Stimulated activated CD4-positive, alpha-beta T cell treated with anti-CD3 and anti-CD28 coated beads, Interleukin-4, amount 100 ng/mL, for 48 hours (primary cell): Measurements from ENCODE around the gene ANK2.
A peak's percentile ranks its signal among the peaks of the same experiment; 100 is the strongest.
"Not testable (repeated sequence)": the region's sequence is repeated elsewhere in the genome, so short reads cannot be mapped to it uniquely, and the experiment has no call there.

Experiments used
- DNase-seq, 2 donors: peaks; one replicate each; pipeline ENCODE4 v3.0.0-alpha.2; 2020; ENCODE audit warnings: low read depth in 2 of 2

The ANK2 gene

DNA sequence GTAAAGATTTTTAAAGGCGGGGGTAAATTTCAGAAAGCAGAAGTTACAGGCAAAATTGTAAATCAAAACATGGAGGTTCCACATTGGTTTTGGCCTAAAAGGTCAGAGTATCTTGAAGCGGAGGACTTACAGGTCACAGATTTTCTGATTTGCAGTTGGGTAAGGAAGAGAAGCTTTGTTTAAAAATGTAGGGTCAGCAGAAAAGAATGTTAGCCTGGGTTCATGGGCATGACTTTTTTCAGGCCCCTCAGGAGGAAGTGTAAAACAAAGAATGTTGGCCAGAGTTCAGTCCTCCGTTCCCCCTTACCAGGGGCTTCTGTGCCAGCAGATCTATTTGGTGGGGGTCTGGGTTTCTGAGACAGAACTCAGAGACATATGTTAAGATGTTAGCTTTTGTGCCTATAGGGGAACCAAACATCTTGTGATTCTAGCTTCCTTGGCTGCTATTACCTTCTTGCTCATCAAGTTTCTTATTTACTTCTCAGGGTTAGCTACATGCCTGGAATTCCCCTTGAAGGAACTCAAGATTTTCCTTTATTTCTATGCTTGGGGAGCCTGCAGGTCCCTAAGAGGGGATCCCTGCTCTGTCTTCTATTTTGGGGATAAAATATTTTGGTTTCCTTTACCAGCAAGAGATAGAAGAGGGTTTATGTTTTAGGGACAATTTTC, 160.3 kb downstream of the ANK2 start:
- DNase-seq = no peak

DNA sequence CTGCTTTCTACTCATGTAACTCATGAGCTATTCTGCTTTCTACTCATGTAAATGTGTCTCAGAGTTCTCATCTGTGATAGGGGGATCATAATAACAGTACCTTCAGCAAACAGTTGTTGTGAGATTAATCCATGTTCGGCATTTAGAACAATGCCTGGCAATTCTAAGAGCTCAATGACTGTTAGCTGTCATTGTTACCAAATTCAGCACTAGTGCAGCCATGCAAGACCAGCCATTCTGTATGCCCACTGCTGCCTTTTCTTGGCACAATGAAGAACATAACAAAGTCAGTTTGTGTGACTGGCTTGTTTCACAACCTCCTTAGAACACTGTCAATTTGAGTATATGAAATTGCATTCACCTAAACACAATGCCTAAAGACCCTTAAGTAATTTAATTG, 163.2 kb downstream of the ANK2 start:
- DNase-seq = no peak

DNA sequence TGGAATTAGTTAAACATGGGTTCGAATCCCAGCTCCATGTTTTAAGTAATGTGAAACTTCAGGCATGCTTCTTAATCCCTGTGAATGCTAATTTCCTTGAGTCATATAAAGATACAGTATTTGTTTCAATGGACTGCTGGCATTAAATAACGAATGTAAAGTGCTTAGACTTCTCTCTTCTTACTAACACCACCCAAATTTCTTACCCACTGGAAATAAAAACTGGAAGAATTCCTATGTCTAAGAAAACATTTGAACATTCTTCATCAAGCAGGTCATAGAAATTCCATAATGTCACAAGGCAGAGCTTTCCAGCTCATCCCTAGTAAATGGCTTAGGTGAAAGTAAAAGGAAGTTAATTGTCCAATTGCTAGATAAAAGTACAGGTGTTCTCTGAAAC, 172.5 kb downstream of the ANK2 start:
- no peak for DNase-seq

DNA sequence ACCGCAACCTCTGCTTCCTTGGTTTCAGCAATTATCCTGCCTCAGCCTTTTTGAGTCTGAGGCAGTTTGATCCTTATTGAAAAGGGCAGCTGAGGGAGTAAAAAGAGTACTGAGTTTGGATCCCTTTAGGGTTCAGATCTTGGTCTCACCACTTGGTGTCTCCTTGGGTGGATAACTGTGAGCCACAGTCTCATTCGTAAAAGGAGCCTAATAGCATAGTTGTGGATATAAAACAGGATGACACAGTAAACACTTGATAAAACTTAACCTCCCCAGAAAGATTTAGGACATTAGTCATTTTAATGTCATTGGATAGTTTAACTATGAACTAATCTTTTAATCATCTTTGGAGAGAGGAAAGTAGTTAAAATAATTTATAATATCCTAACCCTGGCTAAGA, 173.0 kb downstream of the ANK2 start:
- no peak for DNase-seq

DNA sequence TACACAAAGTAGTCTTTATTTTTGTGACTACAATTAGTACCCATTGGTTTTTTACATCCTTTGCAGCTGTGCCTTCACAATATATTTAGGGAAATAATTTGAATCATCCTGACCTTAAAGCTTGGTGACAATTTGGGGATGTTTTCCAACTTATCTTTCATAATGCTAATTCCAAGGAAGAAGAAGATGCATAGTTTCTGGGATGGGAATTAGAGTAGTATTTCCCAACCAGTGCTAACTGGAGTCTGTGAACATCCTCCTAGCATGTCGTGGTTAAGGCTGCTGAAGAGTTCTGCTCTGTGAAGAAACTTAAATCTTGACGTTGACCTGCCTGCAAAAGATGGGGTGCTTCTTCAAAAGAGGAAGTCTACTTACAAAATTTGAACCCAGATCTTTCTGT, 173.5 kb downstream of the ANK2 start:
- no peak for DNase-seq

DNA sequence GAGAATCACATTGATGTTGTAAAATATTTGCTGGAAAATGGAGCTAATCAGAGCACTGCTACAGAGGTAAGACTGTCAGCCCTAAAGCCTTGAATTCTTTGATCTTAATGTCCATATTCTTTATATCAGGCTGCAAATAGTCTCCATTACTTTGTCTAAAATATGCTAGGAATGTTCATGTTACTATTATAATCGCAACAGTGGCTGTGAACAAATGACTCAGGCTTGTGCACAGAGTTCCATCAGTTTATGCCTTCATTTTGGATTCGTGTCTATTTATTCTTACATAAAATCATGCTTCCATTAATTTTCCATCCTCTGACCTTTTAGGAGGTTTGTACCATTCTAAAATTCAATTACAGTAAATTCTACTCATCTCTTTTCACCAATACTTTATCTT, 182.7 kb downstream of the ANK2 start:
- no peak for DNase-seq

DNA sequence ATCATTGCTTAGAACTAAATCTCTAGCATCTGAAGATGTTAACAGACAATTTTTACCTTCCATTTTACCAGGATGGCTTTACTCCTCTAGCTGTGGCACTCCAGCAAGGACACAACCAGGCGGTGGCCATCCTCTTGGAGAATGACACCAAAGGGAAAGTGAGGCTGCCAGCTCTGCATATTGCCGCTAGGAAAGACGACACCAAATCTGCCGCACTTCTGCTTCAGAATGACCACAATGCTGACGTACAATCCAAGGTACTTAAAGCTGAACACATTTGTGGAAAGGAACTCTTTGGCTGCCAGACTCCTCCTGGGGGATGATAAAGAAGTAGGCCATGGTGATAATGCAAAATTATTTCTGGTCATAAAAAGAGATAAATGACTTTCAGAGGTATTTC, 187.5 kb downstream of the ANK2 start:
- no peak for DNase-seq

DNA sequence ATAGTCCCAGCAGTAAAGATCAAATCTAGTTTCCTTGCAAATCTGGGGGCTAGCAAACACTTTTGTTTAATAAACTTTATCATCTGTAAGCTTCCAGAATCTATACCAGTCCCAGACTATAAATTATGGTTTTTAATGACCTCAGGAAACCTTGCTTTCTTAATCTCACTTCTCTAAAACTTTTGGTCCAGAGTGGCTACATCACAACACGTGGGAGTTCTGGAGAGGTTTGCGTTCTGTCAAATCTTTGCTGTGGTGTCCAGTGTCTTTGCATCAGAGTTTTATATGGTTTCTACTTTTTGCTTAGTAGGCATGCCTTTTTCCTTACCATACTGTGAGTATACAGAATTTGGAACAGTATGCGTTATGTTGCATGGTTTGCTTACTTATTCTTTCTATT, 193.9 kb downstream of the ANK2 start:
- DNase-seq = no peak

DNA sequence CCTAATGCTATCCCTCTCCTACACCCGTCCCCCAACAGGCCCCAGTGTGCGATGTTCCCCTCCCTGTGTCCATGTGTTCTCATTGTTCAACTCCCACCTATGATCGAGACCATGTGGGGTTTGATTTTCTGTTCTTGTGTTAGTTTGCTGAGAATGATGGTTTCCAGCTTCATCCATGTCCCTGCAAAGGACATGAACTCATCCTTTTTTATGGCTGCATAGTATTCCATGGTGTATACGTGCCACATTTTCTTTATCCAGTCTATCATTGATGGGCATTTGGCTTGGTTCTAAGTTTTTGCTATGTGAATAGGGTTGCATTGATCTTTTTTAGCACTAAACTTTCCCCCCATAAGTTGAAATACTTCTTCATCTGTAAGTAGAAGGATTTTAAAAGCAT, 195.3 kb downstream of the ANK2 start:
- not testable (repeated sequence) for DNase-seq

DNA sequence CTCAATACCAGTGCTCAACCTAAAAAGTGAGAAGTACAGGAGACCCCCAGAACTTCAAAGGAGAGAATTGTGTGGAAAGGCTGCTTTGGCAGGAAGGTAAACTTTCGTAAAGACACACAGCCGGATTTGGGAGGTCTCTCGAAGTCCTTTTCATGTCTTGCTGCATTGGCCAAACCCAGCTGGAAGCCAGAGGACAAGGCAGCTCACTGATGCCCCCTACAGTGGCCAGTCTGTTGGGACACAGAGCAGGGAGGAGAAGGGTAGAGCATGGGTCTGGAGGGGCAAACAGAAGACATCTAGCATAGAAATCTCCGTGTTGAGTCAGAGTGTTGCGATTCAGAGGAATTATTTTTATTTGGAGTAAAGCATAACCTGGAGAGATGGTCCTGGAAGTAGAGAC, 198.9 kb downstream of the ANK2 start:
- DNase-seq = no peak

DNA sequence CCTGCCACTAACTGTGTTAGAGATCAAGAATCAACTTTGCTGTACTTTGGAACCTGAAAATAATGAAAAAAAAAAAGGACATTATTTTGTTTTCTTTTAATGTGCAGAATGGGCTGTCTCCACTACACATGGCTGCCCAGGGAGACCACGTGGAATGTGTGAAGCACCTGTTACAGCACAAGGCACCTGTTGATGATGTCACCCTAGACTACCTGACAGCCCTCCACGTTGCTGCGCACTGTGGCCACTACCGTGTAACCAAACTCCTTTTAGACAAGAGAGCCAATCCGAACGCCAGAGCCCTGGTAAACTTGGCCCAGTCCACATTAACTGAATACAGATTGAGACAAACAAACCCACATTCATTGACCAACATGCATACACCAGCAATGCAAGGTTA, 206.2 kb downstream of the ANK2 start:
- DNase-seq = no peak

DNA sequence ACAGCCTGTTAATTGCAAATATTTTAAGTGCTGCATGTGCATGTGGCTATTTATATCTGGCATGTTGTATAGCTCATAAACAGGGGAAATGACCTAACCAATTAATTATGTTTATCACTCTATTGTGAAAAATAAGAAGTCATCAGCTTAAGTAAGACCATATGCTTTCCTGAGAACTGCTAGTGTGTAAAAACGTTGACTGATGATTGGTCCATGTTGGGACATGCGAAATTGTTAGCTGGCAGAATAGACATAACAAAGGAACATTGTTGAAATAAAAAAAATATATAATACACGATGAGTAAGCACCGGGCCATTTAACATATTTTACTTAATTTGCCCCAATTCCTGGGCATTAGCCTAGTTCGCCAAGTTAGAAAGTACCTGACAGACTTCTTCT, 207.5 kb downstream of the ANK2 start:
- no peak for DNase-seq

DNA sequence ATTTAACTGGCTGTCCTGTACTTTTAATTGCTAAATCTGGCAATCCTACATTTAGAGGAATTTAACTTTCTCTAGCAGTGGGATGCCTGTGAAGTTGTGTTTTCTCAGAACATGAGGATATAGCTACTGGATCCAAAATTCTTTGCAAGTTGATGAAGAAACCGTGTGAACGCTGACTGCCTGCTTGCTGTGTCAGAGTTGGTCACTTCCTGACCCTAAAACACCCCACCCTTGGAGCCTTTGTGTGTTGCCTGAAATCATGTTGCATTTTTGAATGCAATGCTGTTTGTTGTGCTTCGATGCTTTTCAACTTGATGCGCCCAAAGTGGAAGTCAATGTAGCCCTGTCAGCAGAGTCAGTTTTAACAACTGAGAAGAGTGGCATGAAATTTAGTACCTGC, 211.2 kb downstream of the ANK2 start:
- DNase-seq = no peak

DNA sequence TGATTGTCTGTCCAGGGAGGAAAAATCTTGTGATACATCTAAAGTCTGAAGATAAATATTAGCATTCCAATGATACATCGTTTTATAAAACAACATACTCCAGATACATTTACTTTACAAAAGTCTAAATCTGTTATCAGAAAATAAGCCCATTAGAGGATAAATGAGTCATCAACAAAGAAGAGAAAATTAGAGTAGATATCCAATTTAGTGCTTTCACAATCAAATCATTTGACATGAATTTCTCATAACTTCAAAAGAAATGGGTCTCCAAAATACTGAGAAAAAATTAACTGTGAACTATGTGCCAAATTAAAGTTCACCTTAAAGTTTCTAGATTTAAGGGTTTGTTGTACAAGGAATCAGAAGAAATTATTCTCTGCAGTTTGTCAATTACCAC, 213.8 kb downstream of the ANK2 start:
- no peak for DNase-seq

DNA sequence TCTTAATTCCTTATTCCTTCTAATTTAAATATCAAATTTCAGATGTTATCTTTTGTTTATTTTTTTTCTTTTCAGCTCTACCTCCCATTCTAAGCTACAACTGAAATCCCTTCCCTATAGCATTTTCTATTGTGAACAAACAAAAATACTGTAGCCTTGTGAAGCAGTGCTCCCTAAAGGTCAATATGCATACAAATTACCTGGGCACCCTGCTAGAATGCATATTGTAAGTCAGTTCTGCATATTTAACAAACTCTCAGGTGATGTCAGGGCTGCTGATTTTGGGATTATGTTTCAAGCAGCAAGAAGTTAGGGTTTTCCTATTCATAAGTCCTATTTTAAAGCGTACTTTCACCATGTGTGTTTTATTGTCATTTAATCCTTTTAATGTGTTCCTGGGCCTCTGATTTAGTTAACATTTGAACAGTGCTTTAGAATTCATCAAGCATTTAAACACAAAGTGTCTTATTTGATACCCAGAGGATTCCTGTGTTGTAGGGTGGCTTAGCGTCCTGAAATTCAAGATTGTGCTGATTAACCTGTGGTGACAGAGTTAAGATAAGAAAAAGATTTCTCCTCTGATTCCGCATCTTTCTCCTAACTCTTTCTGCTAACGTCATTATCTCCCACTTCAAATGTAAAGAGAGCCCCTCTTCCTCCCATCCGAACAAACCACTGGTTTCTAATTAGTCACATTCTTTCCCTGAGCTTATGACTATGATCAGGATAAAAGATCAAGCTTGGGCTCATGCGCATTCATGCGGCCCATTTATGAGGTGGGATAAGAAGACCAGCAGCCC, 221.3 kb downstream of the ANK2 start:
- no peak for DNase-seq

DNA sequence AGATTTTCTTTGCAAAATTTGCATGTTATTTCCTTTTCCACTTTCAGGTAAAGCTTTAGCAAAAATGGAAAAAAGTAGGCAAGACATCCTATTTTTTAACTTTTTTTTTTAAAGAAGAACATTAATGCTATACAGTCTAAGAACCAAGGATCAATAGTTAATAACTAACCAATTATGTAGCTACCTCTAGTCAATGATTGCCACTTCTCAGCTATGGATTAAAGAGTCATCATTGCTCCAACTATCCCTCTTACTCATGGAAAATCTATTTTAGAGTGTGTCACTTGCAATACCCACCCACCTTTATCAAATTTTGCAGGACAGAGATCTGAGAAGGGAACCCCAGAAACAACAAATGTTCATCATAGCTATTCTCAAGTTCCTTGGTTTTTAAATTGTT, 223.1 kb downstream of the ANK2 start:
- DNase-seq = no peak

DNA sequence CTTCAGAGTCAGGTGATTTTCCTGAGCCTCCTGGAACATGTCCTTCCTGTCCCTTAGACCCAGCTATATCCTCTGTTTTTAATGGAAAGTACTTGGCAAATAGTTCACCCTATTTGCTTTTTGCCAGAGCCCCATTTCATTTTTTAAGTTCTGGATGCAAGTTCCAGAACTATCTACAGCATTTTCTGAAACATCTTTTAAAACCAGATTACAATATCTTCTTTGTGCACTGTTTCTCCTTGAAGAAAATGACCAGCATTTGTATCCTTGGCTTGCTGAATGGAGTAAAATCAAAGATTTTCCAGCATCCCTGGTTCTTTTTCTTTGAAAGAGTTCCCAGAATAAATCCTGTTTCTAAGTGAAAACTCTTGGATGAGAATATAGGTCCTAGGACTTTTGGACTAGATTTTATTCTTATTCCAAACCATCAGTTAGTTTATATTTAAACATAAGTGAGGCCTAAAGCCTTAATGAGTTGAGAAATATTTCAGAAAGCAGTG, 224.3 kb downstream of the ANK2 start:
- no peak for DNase-seq

DNA sequence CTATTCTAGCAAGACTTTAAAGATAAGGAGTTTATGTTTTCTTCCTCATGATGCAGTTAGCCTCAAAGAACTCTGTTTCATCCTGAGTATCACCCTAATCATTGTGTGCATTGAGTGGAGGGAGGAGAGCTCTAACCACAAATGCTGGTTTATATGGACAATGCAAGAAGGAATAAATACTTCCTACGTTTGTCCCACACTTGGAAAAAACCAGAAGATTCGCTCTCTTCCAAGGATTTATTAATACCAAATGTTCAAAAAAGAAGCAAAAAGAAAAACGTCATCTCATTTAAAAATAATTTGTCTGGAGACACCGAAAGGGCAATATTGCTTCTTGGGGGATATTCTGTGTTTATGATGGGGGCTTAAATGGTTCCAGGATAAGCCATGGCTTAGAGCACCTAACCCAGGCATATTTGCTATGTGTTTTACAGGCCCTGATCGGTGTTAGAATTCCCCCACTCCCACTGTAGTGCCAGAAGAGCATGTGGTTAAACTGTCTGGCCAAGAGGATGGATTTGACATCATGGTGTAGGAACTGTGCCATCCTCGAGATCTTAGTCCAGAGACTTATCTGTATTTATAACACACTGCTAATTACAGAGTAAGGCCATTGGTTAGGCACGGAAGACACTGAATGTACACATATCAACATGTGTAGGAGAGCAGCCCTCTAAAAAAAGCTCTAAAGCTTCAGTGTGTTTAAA, 227.2 kb downstream of the ANK2 start:
- DNase-seq = no peak

DNA sequence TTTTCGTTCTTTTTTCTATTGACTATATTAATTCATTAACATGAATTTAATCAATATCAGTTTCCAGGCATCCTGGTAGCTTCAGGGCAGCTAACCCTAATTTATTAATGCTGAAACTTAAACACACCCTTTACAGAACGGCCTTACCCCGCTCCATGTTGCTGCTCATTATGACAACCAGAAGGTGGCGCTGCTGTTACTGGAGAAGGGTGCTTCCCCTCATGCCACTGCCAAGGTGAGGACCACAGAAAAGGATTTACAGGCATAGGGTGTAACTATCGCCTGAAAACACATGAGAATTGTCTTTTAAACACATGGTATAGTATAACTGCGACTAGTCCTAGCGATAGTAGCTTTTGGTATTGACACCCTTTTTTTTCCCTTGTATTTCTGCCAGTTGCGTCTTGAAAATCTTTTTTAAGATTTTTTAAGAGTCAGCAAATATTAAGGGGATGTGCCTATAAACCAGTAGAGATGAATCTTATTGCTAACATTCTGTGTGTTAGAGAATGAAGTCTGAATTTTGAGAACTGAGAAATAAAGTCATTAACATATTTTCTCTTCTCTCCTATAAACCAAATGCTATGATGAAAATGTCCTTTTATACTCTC, 229.0 kb downstream of the ANK2 start:
- DNase-seq = peak; percentile 41 to 61

DNA sequence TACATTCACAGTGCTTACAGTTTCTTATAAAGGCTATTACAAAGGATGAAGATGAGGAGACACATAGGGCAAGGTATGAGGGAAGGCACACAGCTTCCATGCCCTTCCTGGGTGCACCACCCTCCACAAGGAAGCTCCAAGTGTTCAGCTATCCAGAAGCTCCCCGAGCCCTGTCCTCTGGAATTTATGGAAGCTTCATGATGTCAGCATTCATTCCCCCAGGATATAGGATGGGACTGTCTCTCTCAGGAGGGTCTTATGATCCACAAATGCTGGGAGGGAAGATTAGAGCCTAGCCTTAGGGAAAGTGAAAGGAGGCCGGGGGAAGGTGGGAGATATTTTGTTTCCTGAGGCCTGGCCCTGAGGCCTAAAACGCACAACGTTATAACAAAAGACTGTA, 236.0 kb downstream of the ANK2 start:
- no peak for DNase-seq

DNA sequence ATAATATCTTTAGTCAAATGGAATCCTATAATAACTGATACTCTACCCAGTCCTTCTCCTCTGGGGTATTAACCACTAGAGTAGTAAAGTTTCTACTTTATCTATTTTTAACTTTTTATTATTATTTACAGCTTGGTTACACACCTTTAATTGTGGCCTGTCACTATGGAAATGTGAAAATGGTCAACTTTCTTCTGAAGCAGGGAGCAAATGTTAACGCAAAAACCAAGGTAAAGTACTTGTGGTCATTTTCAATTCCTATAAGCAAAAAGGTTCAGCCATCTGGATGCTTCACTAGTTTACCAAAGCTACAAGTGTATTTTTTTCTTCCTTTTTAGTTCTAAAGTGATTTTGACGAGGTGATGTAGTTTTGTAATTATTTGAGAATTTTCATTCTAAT, 238.8 kb downstream of the ANK2 start:
- DNase-seq = no peak

DNA sequence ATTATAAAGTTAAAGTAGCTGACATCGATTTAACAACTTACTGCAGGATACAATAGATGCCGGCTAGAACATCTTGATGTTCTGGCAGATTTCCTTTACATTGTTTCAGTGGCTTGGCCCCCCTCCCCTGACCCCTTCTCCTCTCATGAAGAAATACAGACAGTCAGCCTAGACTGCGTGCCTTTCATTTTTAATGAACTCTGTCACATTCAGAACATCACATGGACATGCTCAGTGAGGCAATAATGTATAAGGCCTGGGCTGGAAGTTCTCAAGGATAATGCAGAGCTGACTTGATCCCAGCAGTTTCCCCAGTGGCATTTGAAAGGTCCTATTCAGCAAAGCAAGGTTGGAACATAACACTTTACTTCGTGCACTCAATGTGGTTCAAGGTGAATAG, 239.2 kb downstream of the ANK2 start:
- DNase-seq = no peak
